ENCODE measurements around the gene RAB36. TPM values are rescaled to one million over a fixed set of nuclear protein-coding genes. Genes with fewer than 3 reads are reported as not detected.

The RAB36 gene
- total and polyA plus RNA-seq, 12 donors, result 4.0 to 13.0 (median 7.2) TPM

DNA sequence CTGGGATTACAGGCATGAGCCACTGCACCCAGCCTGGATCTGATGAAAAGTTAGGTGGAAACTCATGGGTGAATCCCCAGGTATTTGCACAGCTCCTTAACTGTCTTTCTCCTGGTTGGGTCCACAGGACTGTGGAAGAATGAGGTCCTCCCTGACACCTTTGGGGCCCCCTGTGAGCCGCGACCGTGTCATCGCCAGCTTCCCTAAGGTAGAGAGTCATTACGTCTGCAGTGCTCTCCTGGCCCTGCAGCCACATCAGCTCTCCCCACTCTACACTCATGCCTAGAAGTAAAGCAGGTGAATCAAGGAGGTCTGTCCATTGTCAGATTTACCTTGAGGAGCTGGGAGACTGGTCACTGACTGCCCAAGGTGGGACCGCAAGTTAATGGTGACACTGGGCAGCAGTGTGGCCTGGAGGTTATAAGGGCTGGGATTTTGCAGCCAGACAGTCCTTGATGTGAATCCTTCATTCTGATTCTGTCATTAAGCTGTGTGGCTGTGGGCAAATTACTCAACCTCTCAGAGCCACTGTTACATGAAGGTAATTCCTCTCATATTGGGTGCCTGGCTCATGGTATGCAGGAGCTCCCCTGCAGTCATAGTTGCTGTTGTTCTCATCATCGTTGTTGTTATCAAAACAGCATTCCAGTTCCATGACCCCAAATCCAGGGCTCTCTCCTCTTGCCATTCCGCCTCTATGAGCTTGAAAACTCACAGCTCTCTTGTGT is 1.4 kb downstream of the RAB36 start:
- peaks cover 0 to 4% of the 10 kb centered on the region in 2 donors for H3K36me3 ChIP-seq (replicated peaks in 1 of 2)
- no peaks in the 10 kb centered on the region for H3K27me3 ChIP-seq
- H3K4me3 ChIP-seq, result no peak overlapping the region
- WGBS, 4 donors, result 79 to 91% (median 84%) methylated on average over 8 of the region's 8 CpGs
- no peak for TF ChIP-seq CTCF (IDR thresholded peaks at IDR 0.05)
- no peak for TF ChIP-seq POLR2A (IDR thresholded peaks at IDR 0.05)
- no peak for DNase-seq
- no peaks in the 10 kb centered on the region for H3K9me3 ChIP-seq (replicated peaks in 1 of 3)
- intact Hi-C loops (cut with DNase I), result no loop called here
- H3K4me1 ChIP-seq (replicated peaks in 1 of 2), result peaks cover 7 to 23% of the 10 kb centered on the region in 2 donors
- H3K27ac ChIP-seq, result no peak overlapping the region

GRCh38 chr22:23147617-23148387 is 2.5 kb downstream of the RAB36 start:
- H3K36me3 ChIP-seq (replicated peaks in 1 of 2), result peaks cover 0 to 4% of the 10 kb centered on the region in 2 donors
- no peak overlapping the region for H3K4me3 ChIP-seq
- WGBS, 4 donors, result 54 to 60% (median 60%) methylated on average over 6 of the region's 6 CpGs
- DNase-seq, result no peak
- H3K9me3 ChIP-seq (replicated peaks in 1 of 3), result no peaks in the 10 kb centered on the region
- no peak overlapping the region for H3K27ac ChIP-seq
- no peaks in the 10 kb centered on the region for H3K27me3 ChIP-seq
- peaks cover 6 to 17% of the 10 kb centered on the region in 2 donors for H3K4me1 ChIP-seq (replicated peaks in 1 of 2)
- TF ChIP-seq POLR2A (IDR thresholded peaks at IDR 0.05) (no peak), CTCF (IDR thresholded peaks at IDR 0.05) (no peak)
- intact Hi-C loops (cut with DNase I), result no loop called here

DNA sequence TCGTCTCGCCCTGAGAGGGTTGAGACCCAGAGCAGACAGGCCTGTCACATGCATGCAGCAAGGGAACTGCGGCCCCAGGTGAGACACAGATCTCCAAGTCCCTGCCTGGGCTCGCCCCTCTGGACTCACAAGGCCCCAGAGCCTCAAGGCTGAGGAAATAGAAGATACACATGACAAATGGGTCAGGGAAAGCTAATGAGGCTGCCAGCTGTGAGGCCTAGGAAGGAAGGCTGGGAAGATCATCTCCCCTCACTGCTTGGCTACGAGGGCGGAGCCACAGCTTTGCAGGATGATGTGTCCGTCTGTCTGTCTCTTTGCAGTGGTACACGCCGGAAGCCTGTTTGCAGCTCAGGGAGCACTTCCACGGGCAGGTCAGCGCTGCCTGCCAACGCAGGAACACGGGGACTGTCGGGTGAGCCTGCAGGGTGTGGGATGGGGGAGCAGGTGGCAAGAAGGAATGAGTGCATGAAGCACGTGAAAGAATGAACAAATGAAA is 4.5 kb downstream of the RAB36 start:
- intact Hi-C loops (cut with DNase I), result loop anchor here in 1 of 2 donors (10.0 kb wide), 1 partner anchor 75 kb away; the partner anchor contains the start of gene GNAZ
- H3K4me3 ChIP-seq, result no peak overlapping the region
- 81 to 95% (median 89%) methylated on average over 11 to 15 of the region's 15 CpGs for WGBS, 4 donors
- no peak overlapping the region for H3K27ac ChIP-seq
- no peak for TF ChIP-seq CTCF (IDR thresholded peaks at IDR 0.05)
- no peak for TF ChIP-seq POLR2A (IDR thresholded peaks at IDR 0.05)
- H3K4me1 ChIP-seq (replicated peaks in 1 of 2), result peaks cover 6 to 12% of the 10 kb centered on the region in 2 donors
- no peaks in the 10 kb centered on the region for H3K9me3 ChIP-seq (replicated peaks in 1 of 3)
- peaks cover 0 to 4% of the 10 kb centered on the region in 2 donors for H3K36me3 ChIP-seq (replicated peaks in 1 of 2)
- DNase-seq, result no peak
- H3K27me3 ChIP-seq, result no peaks in the 10 kb centered on the region

DNA sequence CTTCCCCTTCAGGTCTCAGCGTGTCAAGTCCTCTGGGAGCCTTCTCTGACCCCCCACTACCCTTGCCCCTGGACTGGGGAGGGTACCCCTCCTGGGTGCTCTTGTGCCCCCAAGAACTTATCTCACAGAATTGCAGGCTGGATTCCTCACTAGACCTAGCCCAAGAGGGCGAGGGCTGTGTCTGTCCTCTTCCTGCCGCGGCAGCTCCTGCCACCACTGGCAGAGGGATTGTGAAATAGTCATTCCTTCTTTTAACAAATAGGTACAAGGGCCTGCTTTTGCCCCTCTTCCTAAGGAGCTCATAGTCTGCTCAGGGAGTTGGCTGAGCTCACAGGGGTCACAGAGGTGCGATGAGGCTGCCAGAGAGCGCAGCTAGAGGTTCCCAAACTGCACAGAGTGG is 5.5 kb downstream of the RAB36 start:
- Histone ChIP-seq H3K27ac (no peak overlapping the region), H3K9me3 (replicated peaks in 1 of 3) (no peaks in the 10 kb centered on the region), H3K4me3 (no peak overlapping the region), H3K27me3 (no peaks in the 10 kb centered on the region), H3K36me3 (replicated peaks in 1 of 2) (peaks cover 0 to 4% of the 10 kb centered on the region in 2 donors), H3K4me1 (replicated peaks in 1 of 2) (peaks cover 2 to 7% of the 10 kb centered on the region in 2 donors)
- intact Hi-C loops (cut with DNase I), result loop anchor here in 1 of 2 donors (10.0 kb wide), 1 partner anchor 76 kb away; the partner anchor contains the start of gene GNAZ
- DNase-seq, result no peak
- 81 to 90% (median 86%) methylated on average over 4 to 6 of the region's 6 CpGs for WGBS, 4 donors
- TF ChIP-seq POLR2A (IDR thresholded peaks at IDR 0.05) (no peak), CTCF (IDR thresholded peaks at IDR 0.05) (no peak)

Data from adrenal gland (tissue), 12 donors.